GM18858 (cell line): ENCODE data around the gene FSTL1.

ENCODE experiments used
- ATAC-seq: cut with Tn5 transposase; IDR thresholded peaks from one replicate; pipeline ENCODE4 v1.9.1; 2021; ENCODE audit not compliant: unreplicated experiment

FSTL1 gene

GRCh38 chr3:120440001-120440703 lies 10.6 kb downstream of the FSTL1 start:
- no peak for ATAC-seq

- no peak for ATAC-seq
Measured at GRCh38 chr3:120438665-120439370, 12.0 kb downstream of the FSTL1 start.

GRCh38 chr3:120438216-120438615 lies 12.6 kb downstream of the FSTL1 start:
- ATAC-seq: no peak

- no peak for ATAC-seq
Measured at GRCh38 chr3:120437559-120437958, 13.2 kb downstream of the FSTL1 start.

GRCh38 chr3:120436523-120437050 lies 14.2 kb downstream of the FSTL1 start:
- ATAC-seq: no peak

GRCh38 chr3:120435621-120436020 lies 15.2 kb downstream of the FSTL1 start:
- no peak for ATAC-seq

- no peak for ATAC-seq
Measured at GRCh38 chr3:120433662-120434331, 17.0 kb downstream of the FSTL1 start.

GRCh38 chr3:120432150-120432860 lies 18.5 kb downstream of the FSTL1 start:
- ATAC-seq: no peak

- no peak for ATAC-seq
Measured at GRCh38 chr3:120429921-120430361, 20.9 kb downstream of the FSTL1 start.

GRCh38 chr3:120428924-120429323 lies 21.9 kb downstream of the FSTL1 start:
- no peak for ATAC-seq

GRCh38 chr3:120427201-120427600 lies 23.6 kb downstream of the FSTL1 start:
- no peak for ATAC-seq

- ATAC-seq: no peak
Measured at GRCh38 chr3:120425572-120426250, 25.1 kb downstream of the FSTL1 start.

GRCh38 chr3:120424976-120425570 lies 25.7 kb downstream of the FSTL1 start:
- no peak for ATAC-seq

- ATAC-seq: no peak
Measured at GRCh38 chr3:120424506-120424905, 26.3 kb downstream of the FSTL1 start.

- no peak for ATAC-seq
Measured at GRCh38 chr3:120423432-120423831, 27.4 kb downstream of the FSTL1 start.

- ATAC-seq: no peak
Measured at GRCh38 chr3:120421926-120422325, 28.9 kb downstream of the FSTL1 start.

GRCh38 chr3:120420928-120421551 lies 29.8 kb downstream of the FSTL1 start:
- ATAC-seq: no peak

GRCh38 chr3:120420360-120420759 lies 30.4 kb downstream of the FSTL1 start:
- ATAC-seq: no peak

GRCh38 chr3:120419797-120420196 lies 31.0 kb downstream of the FSTL1 start:
- ATAC-seq: no peak
